Measurements from ENCODE around the gene FIZ1.

GRCh38 chr19:55644842-55645511, 45.7 kb upstream of the FIZ1 start:
- TF ChIP-seq CTCF (conservative IDR thresholded peaks at IDR 0.05; ENCODE audit: low read length), result no peak
- no peak for TF ChIP-seq EZH2phosphoT487 (IDR thresholded peaks at IDR 0.05; ENCODE audit: borderline replicate concordance)

Measured in Loucy (cell line).